Liver (tissue), 3 donors: Measurements from ENCODE around the gene C2orf92.

Experiments used
- ATF3 ChIP-seq: IDR thresholded peaks from 2 replicates; pipeline ENCODE4 v1.6.1; 2016; ENCODE audit warnings: antibody characterized with exemption
- CTCF ChIP-seq: fragments of 150-350 bp; IDR thresholded peaks from 2 replicates; pipeline ENCODE4 v1.5.1; 2017; ENCODE audit warnings: improper control_type of control experiment, low read depth, low read length; ENCODE audit not compliant: missing input control
- EGR1 ChIP-seq, 2 donors: IDR thresholded peaks; 2 replicates each; pipeline ENCODE4 v1.6.1; 2016 to 2018; ENCODE audit warnings: antibody characterized with exemption in 2 of 2, low read depth in 2 of 2
- GABPA ChIP-seq, 2 donors: IDR thresholded peaks in 1 of 2; conservative IDR thresholded peaks in 1 of 2; 2 replicates each; pipeline ENCODE4 v1.6.1; 2016; ENCODE audit warnings: antibody characterized with exemption in 2 of 2, mild to moderate bottlenecking in 1 of 2, moderate library complexity in 1 of 2
- HNF4A ChIP-seq, 2 donors: conservative IDR thresholded peaks; 2 replicates each; pipeline ENCODE4 v1.6.1; 2016; ENCODE audit warnings: antibody characterized with exemption in 2 of 2, mild to moderate bottlenecking in 2 of 2
- JUND ChIP-seq, 2 donors: IDR thresholded peaks; 2 replicates each; pipeline ENCODE4 v1.6.1; 2016; ENCODE audit warnings: antibody characterized with exemption in 2 of 2
- MAX ChIP-seq: IDR thresholded peaks from 2 replicates; pipeline ENCODE4 v1.6.1; 2016; ENCODE audit warnings: antibody characterized with exemption
- RAD21 ChIP-seq, 2 donors: IDR thresholded peaks; 2 replicates each; pipeline ENCODE4 v1.6.1; 2016; ENCODE audit warnings: antibody characterized with exemption in 2 of 2, mild to moderate bottlenecking in 2 of 2
- REST ChIP-seq: IDR thresholded peaks from 2 replicates; pipeline ENCODE4 v1.6.1; 2016; ENCODE audit warnings: antibody characterized with exemption, mild to moderate bottlenecking
- RXRA ChIP-seq, 2 donors: IDR thresholded peaks; 2 replicates each; pipeline ENCODE4 v1.6.1; 2017 to 2018; ENCODE audit warnings: antibody characterized with exemption in 2 of 2, mild to moderate bottlenecking in 1 of 2
- SP1 ChIP-seq: IDR thresholded peaks from 2 replicates; pipeline ENCODE4 v1.6.1; 2018; ENCODE audit warnings: antibody characterized with exemption, mild to moderate bottlenecking
- TAF1 ChIP-seq: conservative IDR thresholded peaks from 2 replicates; pipeline ENCODE4 v1.6.1; 2016; ENCODE audit warnings: antibody characterized with exemption, mild to moderate bottlenecking
- YY1 ChIP-seq: IDR thresholded peaks from 2 replicates; pipeline ENCODE4 v1.6.1; 2016; ENCODE audit warnings: antibody characterized with exemption, mild to moderate bottlenecking
- ZBTB33 ChIP-seq: IDR thresholded peaks from 2 replicates; pipeline ENCODE4 v1.6.1; 2016; ENCODE audit warnings: antibody characterized with exemption
- donor health status: healthy.
- donor health status: healthy.

- TF ChIP-seq CTCF (no peak), ATF3 (no peak), JUND (IDR thresholded peaks at IDR 0.05) (no peak), YY1 (no peak), REST (no peak), EGR1 (IDR thresholded peaks at IDR 0.05; ENCODE audit: low read depth in 2 of 2) (no peak), GABPA (IDR thresholded peaks at IDR 0.05 in 1 of 2, conservative IDR thresholded peaks at IDR 0.05 in 1 of 2) (no peak), RAD21 (IDR thresholded peaks at IDR 0.05) (no peak), RXRA (IDR thresholded peaks at IDR 0.05) (no peak), MAX (no peak), ZBTB33 (no peak), TAF1 (no peak), SP1 (no peak), HNF4A (conservative IDR thresholded peaks at IDR 0.05) (no peak)
These were observed 13.3 kb upstream of the C2orf92 start for GRCh38 chr2:97656129-97656755.
